IMR-90 (cell line): ENCODE data around the gene SAMD5.

Source experiments
- BHLHE40 ChIP-seq: fragments of 150-350 bp; IDR thresholded peaks from 2 replicates; pipeline ENCODE4 v1.6.1; 2016; ENCODE audit warnings: mild to moderate bottlenecking, low read depth, low read length
- CHD1 ChIP-seq: IDR thresholded peaks from 2 replicates; pipeline ENCODE4 v1.6.1; 2012; ENCODE audit warnings: low read depth, low read length, improper control_type of control experiment
- CTCF ChIP-seq: conservative IDR thresholded peaks from 2 replicates; pipeline ENCODE4 v1.5.1; 2012; ENCODE audit warnings: mild to moderate bottlenecking, low read depth, low read length, improper control_type of control experiment
- FOS ChIP-seq: fragments of 150-350 bp; IDR thresholded peaks from 2 replicates; pipeline ENCODE4 v1.6.1; 2016; ENCODE audit warnings: low read depth, low read length
- MXI1 ChIP-seq: IDR thresholded peaks from 2 replicates; pipeline ENCODE4 v1.6.1; 2012; ENCODE audit warnings: low read depth, mild to moderate bottlenecking, low read length, moderate library complexity, borderline replicate concordance
- POLR2A ChIP-seq: IDR thresholded peaks from 2 replicates; pipeline ENCODE4 v1.6.1; 2012; ENCODE audit warnings: mild to moderate bottlenecking, low read depth, low read length
- RCOR1 ChIP-seq: IDR thresholded peaks from 2 replicates; pipeline ENCODE4 v1.6.1; 2012; ENCODE audit warnings: mild to moderate bottlenecking, low read length, improper control_type of control experiment; ENCODE audit not compliant: insufficient replicate concordance
- USF2 ChIP-seq: fragments of 150-350 bp; IDR thresholded peaks from 2 replicates; pipeline ENCODE4 v1.6.1; 2017; ENCODE audit warnings: mild to moderate bottlenecking, antibody characterized with exemption, low read length, low read depth
- TF ChIP-seq, protein P1 (sequence below): fragments of 150-350 bp; IDR thresholded peaks from 2 replicates; pipeline ENCODE4 v1.6.1; 2016; ENCODE audit warnings: low read depth, mild to moderate bottlenecking, low read length, moderate library complexity, borderline replicate concordance

DNA sequence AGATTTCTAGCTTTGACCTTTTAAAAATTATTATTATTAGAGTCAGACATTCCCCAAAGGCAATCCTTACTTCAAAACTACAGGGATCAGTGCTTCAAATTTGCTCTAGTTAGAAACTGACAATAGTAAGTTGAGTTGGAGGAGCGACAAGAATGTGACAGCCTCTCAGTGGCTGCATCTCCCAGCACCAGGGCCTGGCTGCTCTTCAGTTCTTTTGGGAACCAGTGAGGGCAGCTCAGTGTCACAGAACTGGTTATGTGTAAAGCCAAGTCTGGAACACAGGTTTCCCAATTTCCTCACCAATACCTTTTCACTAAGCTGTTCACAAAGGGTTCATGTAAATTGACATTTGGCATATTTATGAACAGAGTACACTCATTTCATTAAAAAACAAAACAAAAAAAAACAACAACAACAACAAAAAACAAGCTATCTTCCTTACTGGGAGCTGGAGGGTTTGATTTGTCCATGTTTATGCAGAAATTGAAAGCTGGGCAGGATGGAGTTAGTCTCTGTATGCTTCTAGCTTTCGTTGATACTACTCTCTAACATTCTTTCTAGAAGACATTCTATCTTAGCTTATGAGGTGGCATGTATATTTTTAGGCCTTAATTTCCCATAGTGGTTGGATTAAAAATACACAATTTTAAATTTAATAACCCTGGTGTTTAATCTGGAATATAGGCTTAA lies 95.0 kb downstream of the SAMD5 start:
- no peak for TF ChIP-seq CTCF
- TF ChIP-seq POLR2A, result no peak
- no peak for TF ChIP-seq MXI1
- no peak for TF ChIP-seq RCOR1
- no peak for TF ChIP-seq USF2
- TF ChIP-seq FOS, result no peak
- no peak for TF ChIP-seq BHLHE40
- TF ChIP-seq, protein P1, sequence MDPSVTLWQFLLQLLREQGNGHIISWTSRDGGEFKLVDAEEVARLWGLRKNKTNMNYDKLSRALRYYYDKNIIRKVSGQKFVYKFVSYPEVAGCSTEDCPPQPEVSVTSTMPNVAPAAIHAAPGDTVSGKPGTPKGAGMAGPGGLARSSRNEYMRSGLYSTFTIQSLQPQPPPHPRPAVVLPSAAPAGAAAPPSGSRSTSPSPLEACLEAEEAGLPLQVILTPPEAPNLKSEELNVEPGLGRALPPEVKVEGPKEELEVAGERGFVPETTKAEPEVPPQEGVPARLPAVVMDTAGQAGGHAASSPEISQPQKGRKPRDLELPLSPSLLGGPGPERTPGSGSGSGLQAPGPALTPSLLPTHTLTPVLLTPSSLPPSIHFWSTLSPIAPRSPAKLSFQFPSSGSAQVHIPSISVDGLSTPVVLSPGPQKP, result no peak
- TF ChIP-seq CHD1, result no peak
